HG02623 (cell line): ENCODE results near the gene TMSB15C.

Experiments used
- ATAC-seq: cut with Tn5 transposase; IDR thresholded peaks from one replicate; pipeline ENCODE4 v1.9.1; 2021; ENCODE audit warnings: moderate library complexity; ENCODE audit not compliant: unreplicated experiment

Gene TMSB15C

GRCh38 chrX:104047171-104047570 lies 28.9 kb downstream of the TMSB15C start:
- no peak for ATAC-seq

GRCh38 chrX:104045642-104046041 lies 30.4 kb downstream of the TMSB15C start:
- no peak for ATAC-seq

GRCh38 chrX:104041003-104041402 lies 35.0 kb downstream of the TMSB15C start:
- ATAC-seq = no peak

- no peak for ATAC-seq
Measured at GRCh38 chrX:104039689-104040505, 36.1 kb downstream of the TMSB15C start, which contains the start of gene H2BW2. Gene H2BW2 (plus strand): TSS chrX:104039956. CDS start chrX:104039995, 39 bp downstream.
